ENCODE results near the gene MEF2C.

Gene MEF2C

GRCh38 chr5:88707216-88707965 lies 175.6 kb downstream of the MEF2C start:
- no peak for DNase-seq

GRCh38 chr5:88702332-88702731 lies 180.7 kb downstream of the MEF2C start:
- DNase-seq = no peak

- no peak for DNase-seq
Measured at GRCh38 chr5:88700121-88700520, 182.9 kb downstream of the MEF2C start.

GRCh38 chr5:88698290-88698689 lies 184.7 kb downstream of the MEF2C start:
- DNase-seq = no peak

GRCh38 chr5:88696466-88696865 lies 186.5 kb downstream of the MEF2C start:
- no peak for DNase-seq

- no peak for DNase-seq
Measured at GRCh38 chr5:88695931-88696330, 187.1 kb downstream of the MEF2C start.

- no peak for DNase-seq
Measured at GRCh38 chr5:88695232-88695631, 187.8 kb downstream of the MEF2C start.

GRCh38 chr5:88694023-88694679 lies 188.8 kb downstream of the MEF2C start:
- no peak for DNase-seq

- DNase-seq = no peak
Measured at GRCh38 chr5:88693071-88693932, 189.7 kb downstream of the MEF2C start.

GRCh38 chr5:88691945-88692868 lies 190.8 kb downstream of the MEF2C start:
- DNase-seq = no peak

- no peak for DNase-seq
Measured at GRCh38 chr5:88691230-88691582, 191.8 kb downstream of the MEF2C start.

- peak; percentile 62 for DNase-seq
Measured at GRCh38 chr5:88690409-88691229, 192.4 kb downstream of the MEF2C start.

- no peak for DNase-seq
Measured at GRCh38 chr5:88689668-88690408, 193.1 kb downstream of the MEF2C start.

GRCh38 chr5:88688984-88689667 lies 193.9 kb downstream of the MEF2C start:
- no peak for DNase-seq

GRCh38 chr5:88688156-88688983 lies 194.6 kb downstream of the MEF2C start:
- no peak for DNase-seq

- DNase-seq = no peak
Measured at GRCh38 chr5:88687373-88687911, 195.5 kb downstream of the MEF2C start.

GRCh38 chr5:88686726-88687125 lies 196.3 kb downstream of the MEF2C start:
- DNase-seq = no peak

GRCh38 chr5:88685591-88686541 lies 197.1 kb downstream of the MEF2C start:
- no peak for DNase-seq

All from activated CD4-positive, CD25-positive, alpha-beta regulatory T cell treated with anti-CD3 and anti-CD28 coated beads, Interleukin-2, amount 50 U/mL, for 72 hours (primary cell).